GM12873 (cell line): ENCODE results near the gene ATP13A3.

Experiments used
- CTCF ChIP-seq: IDR thresholded peaks from 2 replicates; pipeline ENCODE4 v1.5.1; 2012; ENCODE audit warnings: low read depth, mild to moderate bottlenecking, moderate library complexity, low read length, control low read depth; ENCODE audit not compliant: insufficient read depth; ENCODE audit errors: missing control alignments

Gene ATP13A3

GRCh38 chr3:194484614-194485013, 2.2 kb downstream of the ATP13A3 start:
- no peak for TF ChIP-seq CTCF

GRCh38 chr3:194483850-194484249, 3.0 kb downstream of the ATP13A3 start:
- no peak for TF ChIP-seq CTCF

- TF ChIP-seq CTCF: no peak
Measured at GRCh38 chr3:194482196-194482593, 4.6 kb downstream of the ATP13A3 start.

DNA sequence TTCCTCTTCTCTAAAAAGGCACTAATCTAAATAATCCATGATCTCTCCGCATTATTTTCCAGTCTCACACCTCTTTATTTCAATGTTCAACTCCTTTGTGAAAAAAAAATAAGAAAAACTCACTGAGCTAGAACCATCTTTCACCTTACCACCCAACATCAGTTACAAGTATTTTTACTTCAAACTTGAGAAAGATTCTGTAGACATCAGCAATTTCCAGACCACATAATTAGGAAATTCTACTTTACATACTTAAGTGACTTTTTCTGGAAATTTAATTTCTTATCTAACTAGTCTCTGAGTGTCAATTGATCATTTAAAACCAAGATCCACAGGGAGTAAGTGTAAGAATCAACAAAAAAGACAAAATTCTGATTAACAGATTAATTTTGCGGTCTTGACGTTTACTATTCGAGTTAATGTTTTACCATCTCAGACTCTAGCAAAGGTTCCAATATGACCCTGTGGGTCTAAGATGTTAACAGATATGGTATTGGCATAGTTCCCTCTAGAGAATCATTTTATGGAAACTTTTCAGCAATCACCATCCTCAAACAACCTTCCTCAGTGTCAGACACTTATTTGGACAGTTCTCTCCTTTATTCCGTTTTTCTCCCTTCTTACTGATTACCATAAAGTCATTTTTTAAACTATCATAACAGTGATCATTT, 5.1 kb downstream of the ATP13A3 start:
- no peak for TF ChIP-seq CTCF

- TF ChIP-seq CTCF: no peak
Measured at GRCh38 chr3:194481103-194481502, 5.7 kb downstream of the ATP13A3 start.

- no peak for TF ChIP-seq CTCF
Measured at GRCh38 chr3:194476784-194477183, 10.0 kb downstream of the ATP13A3 start.

GRCh38 chr3:194475978-194476377, 10.8 kb downstream of the ATP13A3 start:
- TF ChIP-seq CTCF: no peak
